ENCODE data around the gene SMTNL2.
A peak's percentile ranks its signal among the peaks of the same experiment; 100 is the strongest.

The SMTNL2 gene

DNA sequence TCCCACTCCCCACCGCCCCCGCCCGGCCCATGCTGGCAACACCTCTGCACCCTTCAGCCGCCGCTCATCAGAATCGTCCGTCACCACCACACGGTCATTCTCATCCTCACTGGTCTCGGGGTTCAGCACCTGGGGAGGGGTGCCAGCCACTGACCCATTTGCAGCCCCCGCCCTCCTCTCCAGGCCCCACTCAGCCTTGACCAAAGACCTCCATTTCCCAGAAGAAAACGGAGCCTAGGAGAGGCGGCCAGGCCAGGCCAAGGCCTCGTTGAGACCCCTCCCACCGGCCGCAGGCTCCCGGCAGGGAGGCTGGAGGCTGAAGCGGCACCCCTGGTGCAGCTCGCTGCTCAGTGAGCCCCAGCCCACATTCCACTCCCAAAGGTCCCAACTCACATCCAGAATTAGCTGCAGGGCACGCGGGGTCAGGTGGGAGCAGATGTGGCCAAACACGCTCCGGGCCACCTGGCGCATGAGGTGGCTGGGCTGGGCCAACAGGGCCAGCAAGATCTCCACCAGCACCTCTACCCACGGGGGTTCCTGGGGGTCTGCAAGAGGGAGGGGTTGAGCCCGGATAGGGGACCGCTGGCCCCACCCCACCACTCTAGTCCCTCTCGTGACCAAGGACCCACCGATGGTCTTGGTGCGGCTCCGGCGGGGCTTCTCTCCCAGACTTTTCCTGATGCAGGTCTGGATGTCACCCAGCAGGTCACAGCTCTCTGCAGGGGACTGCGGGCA is 38.9 kb upstream of the SMTNL2 start:
- no peak for DNase-seq (ENCODE audit: low read depth)

DNA sequence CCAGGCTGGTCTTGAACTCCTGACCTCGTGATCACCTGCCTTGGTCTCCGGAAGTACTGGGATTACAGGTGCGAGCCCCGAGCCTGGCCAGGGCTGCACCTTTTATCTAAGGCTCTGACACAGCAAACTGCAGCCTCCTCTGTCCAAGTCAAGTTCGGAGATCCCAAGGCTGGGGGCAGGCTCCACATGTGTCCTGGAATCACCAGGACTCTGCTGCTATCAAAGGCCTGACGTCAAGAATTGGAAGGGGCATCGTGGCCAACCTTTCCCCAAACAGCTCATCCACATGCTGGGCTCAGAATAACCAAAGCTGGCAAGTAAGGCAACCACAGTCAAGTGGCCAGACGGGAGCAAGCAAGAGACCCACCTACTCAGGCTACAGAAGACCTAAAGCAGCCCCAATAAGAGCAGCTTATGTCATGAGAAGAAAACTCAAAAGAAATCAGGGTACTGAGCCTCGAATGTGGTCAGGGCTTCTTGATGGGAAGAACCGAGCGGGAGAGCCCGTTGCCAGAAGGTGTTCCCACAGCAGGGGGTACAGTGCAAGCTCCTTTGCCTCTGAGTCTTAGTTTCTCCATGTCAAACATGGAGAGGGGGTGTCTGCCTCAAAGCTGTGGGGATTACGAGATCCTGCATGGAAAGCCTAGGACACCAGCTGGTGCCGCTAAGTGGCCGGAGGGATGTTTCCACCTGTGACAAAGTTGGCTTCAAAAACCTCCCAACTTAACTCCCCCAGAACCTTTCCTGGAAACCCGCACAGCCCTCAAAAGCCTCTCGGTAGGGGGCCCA is 37.0 kb upstream of the SMTNL2 start:
- no peak for DNase-seq (ENCODE audit: low read depth)

DNA sequence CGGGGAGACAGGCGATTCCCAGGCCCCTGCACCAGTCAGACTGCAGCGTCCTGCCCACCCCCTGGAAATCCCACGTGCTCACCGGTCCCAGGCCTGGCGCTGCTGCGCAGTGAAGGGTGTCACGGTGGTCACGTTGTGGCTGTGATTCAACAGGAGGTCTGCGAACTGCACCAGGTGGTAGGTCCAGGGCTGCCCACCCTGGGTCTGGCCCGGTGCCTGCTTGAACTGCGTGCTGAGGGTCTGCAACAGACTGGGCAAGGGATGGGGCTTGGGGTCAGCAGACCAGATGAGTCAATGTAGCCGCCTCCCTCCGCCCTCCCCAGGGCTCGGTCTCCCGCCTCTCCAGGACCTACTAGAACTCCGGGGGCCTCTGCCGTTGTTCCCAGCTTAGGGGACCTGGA is 36.3 kb upstream of the SMTNL2 start:
- DNase-seq (ENCODE audit: low read depth), result no peak

DNA sequence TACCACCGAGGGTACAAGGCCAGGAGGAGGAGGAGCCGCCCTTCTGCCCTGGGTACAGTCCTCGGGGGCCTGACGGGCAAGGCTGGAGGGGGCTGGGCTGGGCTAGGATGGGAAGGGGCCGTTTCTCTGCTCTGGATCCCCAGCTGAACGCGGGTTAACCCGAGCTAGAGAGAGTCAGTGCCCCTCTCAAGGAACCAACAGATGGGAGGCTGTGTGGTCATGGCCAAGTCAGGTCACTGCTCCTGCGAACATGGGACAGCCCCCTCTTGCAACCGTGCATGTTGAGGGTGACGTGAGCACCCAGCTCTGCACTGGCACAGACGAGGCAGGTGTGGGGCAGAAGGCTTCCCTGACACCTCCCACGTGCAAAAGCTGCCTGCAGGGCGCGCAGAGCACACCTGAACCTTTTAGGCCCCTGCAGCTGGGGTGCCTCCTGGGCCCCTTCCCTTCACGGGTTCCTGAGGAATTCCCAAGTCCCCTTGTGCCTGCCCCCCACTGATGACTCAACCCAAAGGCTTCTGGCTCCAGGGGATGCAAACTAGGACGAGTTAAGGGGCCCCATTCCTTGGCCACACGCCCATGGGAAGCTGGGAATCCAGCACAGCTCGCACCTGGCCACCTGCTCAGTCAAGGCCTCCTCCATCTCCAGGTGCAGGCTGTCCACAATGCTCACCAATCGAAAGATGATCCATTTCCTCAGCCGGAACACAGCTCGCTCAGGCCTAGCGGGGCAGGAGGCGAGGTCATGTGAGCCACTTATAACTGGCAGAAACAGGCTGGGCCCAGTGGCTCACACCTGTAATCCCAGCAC is 35.4 kb upstream of the SMTNL2 start:
- no peak for DNase-seq (ENCODE audit: low read depth)

DNA sequence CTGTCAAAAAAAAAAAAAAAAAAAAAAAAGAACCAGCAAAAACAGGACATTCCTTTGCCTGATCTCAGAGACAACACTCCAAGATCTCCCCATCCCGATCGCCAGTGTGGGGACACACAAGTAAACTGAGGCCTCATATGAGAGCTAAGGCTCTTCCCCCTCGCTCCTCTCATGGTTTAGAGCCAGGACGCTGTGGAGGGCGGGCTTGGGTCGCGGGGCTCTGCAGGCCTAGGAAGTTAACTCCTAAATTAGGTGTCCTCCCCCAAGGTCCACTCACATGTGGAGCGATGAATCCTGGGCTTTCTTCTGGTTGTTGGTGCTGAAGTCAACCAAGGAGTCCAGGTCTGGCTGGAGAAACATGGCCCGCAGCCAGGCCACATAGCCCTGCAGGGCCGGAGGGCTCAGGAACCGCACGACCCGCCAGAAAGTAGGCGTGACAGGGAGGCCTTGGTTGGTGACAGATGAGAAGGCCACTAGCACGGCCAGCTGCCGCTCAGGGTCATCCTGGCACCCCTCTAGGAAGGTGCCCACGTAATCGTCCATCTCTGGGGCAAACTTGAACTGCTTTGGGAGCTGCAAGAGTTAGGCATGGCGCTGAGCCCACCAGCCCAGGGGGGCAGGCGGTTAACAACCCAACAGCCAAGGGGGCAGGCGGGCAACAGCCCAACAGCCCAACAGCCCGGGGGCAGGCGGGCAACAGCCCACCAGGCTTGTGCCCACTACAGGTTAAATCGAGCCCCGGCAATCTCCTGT is 34.4 kb upstream of the SMTNL2 start:
- DNase-seq (ENCODE audit: low read depth), result no peak

DNA sequence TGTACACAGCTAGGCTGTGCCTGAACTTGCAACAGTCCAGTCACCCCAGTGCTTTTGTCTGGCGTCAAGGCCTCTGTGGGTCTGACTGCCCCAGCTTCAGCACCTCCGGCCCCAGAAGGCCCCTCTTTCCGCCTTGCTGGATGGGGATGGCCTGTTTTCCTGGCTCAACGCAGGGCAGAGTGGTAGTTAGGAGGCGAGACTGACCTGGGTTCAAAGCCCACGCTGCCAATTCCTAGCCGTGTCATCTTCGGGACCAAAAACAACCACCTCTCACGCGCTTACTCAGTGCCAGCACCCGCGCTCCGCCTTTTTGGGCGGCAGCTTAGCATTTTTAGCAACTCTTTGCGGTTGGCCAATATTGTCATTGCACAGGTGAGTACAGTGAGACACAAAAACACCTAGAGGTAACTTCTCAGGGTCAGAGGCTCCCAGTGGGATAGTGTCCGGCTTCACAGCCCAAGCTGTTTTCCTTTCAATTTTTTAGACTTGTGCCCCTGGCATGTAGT is 33.7 kb upstream of the SMTNL2 start:
- DNase-seq (ENCODE audit: low read depth), result no peak

DNA sequence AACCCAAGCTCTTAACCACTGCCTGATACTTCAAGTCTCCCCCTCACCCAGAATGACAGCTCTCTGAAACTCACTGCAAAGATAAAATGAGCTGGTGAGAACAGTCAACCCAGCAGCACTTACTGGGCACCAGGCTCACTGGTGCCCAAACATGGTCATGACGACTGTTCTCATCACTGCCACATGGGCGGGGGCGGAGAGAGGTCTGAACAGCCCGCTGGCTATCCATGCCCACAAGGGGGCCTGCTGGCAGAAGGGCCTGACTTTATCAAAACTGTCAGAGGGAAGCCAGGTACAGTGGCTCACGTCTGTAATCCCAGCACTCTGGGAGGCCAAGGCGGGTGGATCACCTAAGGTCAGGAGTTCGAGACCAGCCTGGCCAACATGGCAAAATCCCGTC is 33.2 kb upstream of the SMTNL2 start:
- DNase-seq (ENCODE audit: low read depth), result no peak

DNA sequence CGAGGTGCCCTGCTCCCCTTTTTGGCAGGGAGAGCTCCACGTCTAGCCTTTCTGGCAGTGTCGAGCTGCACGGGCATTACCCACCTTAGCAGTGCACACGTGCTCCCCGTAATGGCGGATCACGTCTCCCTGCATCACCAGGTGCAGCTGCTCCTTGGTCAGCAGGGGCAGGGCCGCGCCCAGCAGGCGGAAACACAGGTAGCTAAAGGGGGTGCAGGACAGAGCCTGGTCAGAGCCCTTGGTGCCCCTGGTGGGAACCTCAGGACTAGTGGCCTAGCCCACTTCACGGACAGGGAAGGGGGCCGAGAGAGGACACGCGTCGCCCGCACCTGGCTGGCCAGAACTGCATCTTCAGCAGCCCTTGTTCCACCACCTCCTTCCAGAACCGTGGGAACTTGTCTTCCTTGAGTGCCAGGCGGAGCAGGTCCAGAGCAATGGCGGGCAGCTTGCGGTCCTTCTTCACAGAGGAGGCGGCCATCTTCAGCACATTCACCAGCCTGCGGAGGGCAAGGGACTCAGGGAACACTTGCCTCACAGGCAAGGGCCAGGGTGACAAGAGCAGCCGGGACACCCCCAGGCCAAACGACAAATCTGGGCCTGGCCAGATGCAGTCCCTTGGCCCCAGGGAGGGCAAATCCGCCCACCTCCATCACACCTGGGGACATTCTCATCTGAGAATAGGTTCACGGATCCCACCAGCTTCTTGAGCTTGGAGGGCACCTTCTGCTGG is 32.4 kb upstream of the SMTNL2 start:
- no peak for DNase-seq (ENCODE audit: low read depth)

DNA sequence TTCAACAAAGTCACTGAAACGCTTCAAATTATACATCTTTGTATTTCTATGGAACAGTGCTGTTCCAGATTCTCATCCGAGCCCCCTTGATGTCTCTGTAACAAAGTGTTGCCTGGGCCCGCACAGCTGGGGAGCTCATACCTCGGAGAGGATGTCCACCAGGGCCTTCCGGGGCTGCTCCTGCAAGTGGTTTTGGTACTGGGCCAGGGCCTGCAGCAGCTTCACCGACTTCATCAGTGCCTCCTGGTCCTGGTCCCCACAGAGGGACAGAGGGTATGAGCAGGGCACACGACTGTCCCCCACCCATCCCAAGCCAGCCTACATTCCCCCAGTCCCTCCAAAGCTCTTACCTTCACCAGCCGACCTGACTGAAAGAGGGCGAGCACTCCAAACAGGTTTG is 30.7 kb upstream of the SMTNL2 start:
- no peak for DNase-seq (ENCODE audit: low read depth)

DNA sequence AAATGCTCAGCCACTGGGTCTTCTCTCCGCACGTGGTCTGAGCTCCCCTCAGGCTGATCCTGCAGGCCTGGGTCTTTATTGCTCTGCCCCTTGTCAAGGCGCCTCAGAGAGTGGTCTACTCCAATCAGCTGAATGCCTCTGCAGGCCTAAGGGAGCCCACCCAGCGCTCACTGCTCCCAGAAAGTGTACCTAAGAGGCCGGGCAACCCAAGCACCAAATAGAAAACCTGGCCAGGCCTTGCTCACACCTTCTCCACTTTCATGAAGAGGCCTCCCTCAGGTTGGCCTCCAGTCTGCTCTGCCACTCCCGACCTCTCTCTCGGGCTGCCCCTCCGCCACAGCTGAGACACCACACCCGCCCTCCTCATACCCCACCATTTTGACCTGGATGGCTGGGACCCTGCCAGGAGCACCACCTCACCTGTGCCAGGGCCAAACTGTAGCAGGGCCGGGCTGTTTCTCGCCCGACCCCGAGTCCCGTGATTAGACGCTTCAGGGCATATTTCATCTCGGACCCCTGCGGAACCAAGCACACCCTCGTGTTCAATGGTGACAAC is 29.8 kb upstream of the SMTNL2 start:
- DNase-seq (ENCODE audit: low read depth), result no peak

DNA sequence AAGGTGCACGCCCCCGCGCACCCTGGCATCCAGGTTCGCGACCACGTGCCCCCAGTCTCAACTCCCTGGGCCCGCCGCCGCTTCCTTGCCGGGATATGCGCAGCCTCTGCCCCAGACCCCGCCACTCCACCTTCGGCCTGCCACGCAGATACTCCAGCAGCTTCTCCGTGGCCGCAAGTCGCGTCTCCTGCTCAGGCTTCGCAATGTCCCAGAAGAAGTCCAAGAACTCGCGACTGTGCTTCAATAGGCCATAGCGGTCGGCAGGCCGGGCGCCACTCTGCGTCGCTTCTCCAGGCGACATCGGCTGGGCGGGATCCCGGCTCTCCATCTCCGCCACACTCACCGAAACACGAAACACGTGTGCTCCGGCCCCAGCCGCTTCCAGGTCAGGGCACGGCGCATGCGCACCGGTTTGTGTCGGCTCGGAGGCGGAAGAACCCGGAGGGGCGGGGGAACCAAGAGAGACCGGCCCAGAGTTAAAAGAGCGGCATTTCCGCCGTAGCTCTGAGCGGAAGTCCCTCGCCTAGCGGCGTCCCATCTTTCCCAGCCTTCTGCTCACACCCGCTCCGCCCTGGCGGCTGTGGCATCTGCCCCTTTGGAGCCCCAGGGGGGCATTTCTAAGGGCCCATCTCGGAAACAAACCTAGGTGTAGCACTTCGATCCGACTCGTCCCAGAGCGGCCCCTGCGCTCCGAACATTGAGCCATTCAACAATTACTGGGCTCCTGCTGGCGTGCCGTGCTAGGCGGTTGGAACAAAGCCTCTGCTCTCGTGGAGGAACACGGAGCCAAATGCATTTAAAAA is 29.1 kb upstream of the SMTNL2 start, which contains the start of gene MYBBP1A:
MYBBP1A (minus strand) TSS at position 388 of the 803 bp plus-strand sequence; CDS start at position 328, 60 bp downstream.
- peak; percentile 94 for DNase-seq (ENCODE audit: low read depth)

DNA sequence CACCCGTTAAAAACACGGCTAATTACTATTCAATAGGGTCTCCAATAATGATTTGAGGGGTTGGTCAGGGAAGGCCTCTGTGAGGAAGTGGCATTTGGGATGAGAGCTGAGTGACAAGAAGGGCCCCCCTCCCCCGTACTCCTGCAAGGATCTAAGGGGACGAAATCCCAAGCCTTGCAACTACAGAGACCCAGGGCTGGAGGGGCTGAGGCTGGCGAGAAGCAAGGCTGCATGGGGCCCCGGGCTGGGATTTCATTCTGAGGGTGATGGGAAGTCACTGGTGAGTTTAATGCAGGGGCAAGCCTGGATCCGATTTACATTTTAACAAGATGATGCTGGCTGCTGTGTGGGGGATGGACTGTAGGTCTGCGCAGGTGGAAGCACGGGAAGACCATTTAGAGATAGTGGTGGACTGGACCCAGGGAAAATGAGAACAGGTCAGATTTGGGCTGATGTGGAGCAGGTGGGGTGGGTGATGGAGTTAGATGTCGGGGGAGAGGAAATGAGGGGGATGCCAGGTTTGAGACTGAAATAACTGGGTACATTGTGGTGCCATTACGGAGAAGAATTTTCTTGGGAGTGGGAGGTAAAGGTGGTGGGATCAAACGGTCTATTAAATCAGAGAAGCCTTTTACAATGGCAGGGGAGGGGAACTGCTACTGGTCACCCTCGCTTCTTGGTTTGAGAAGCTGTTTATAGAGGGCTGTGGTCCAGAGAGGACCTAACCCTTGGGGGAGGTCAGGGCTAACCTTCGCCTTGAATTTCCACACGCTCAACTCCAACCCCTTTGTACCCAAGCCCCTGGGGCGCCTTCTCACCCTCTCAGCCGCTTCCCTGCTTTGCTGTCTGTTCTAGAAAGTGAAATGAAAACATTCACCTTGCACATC is 28.2 kb upstream of the SMTNL2 start:
- no peak for DNase-seq (ENCODE audit: low read depth)

DNA sequence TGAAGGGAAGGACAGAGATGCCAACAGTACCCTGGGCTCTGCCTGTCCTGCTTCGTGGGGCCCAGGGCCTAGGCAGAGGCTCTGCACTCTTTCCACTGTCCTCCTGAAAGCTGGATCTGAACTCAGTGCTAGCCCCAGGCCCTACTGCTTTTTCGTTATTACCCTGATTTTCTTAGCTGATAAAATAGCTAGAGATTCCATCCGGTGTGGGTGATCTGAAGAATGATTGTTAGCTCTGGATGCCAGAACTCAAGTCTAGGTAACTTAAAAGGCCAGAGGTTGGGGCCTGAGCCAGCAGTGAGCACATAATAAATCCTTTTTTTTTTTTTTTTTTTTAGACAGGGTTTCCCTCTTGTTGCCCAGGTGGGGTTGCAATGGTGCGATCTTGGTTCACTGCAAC is 27.3 kb upstream of the SMTNL2 start:
- no peak for DNase-seq (ENCODE audit: low read depth)

DNA sequence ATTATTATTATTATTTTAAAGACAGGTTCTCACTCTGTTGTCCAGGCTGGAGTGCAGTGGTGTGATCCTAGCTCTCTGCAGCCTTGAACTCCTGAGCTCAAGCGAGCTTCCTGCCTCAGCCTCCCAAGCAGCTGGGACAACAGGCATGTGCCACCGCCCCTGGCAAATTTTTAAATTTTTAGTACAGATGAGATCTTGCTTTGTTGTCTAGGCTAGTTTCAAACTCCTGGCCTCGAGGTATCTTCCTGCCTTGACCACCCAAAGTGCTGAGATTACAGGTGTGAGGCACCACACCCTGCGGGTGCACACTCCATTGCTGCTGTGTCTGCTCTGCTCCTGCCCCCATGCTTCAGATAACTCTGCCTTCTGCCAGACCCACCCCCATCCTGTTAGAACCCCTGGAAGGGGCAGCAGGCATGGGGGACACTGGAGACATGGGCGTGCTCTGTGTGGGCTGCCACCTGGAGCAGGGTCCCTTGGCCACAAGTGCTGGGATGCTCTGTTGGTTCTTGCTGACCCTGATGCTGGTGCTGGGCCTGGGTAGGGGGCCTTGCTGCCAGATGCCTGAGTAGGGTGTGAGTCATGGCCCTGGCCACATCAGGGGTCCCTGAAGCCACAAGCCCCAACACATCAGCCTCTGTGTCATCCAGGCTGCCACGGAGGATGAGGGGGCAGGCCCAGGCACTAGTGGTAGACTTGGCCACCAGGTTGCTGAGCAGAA is 26.5 kb upstream of the SMTNL2 start:
- no peak for DNase-seq (ENCODE audit: low read depth)

DNA sequence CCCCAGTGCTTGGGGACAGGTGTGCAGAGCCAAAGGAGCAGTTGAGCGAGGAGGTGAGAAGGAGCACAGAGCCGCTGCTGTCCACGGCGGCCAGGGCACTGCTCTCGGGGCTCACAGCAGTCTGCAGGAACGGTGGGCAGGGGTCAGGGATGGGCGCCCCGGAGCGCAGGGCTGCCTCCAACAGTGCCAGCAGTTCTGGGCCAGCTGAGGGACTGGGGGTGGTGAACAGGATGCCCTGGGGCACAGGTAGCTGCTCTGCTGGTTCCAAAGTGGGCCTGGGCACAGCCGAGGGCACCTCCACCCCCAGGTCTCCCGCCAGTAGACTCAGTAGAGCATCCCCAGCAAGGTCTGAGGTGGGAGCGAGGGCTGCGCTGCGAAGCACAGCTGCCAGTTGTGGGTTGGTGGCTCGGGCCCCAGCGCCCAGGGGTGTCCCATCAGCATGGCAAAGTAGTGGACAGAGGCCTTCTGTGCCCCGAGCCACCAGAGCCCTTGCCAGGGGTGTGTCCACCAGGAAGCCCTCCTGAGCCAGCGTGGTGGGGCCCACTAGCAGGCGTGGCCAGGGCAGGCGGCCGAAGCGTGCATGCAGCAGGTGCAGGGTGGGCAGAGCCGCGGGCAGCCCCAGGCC is 25.9 kb upstream of the SMTNL2 start:
- no peak for DNase-seq (ENCODE audit: low read depth)

DNA sequence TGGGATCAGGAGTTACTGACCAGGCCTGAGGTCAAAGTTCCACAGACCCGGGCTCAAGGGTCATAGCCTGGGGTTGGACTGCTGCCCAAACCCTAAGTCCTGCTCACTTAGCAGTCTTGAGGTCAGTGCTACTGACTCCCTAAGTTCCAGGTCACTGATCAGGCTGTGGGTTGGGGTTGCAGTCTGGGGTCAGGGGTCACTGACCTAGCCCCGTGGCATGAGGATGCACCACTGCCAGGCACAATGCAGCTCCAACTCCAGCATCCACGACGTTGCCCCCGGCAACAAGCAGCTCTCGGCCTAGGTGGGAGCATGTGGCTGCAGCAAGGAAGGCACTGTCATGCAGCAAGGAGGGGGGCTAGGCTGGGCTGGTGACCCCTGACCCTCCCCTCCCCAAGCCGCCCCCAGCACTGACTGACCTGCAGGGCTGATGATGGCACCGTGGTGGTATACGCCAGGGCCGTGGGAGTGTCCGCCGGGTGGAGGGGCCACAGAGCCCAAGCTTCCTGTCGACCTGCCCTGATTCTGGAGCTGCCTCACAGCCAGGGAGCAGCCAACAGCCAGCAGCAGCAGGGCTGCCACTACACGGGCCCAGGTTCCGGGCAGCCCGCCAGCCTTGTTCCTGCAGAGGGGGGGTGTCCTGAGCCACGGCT is 25.1 kb upstream of the SMTNL2 start:
- DNase-seq (ENCODE audit: low read depth), result no peak

DNA sequence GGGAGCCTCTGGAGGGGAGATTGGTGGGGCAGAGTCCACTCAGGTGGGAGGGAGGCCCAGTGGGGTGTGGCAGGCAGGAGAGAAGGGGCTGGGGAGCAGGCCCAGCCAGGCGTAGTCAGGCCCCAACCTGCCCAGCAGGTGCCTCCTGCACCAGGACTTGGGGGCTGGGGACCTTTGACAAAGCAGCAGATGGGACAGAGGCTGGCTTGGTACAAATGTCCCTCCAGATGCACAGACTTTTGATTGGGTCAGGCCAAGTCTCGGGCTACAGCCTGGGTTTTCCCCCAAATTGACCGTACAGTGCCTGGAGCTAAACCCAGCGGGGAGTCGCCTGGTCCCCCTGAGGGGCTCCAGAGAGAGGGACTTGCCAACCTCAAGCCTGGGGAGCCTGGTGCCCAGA is 24.4 kb upstream of the SMTNL2 start:
- DNase-seq (ENCODE audit: low read depth), result no peak

Data from stimulated activated CD8-positive, alpha-beta memory T cell treated with anti-CD3 and anti-CD28 coated beads, Interleukin-7, amount 100 ng/mL, for 24 hours (primary cell).